Mammary epithelial cell (primary cell): ENCODE results near the gene CDC34.

ENCODE experiments used
- EZH2 ChIP-seq: IDR thresholded peaks from 2 replicates; pipeline ENCODE4 v1.6.1; 2012; ENCODE audit warnings: low read length, inconsistent platforms, borderline replicate concordance
- TF ChIP-seq, protein P1 (sequence below), 2 donors: IDR thresholded peaks in 1 of 2; conservative IDR thresholded peaks in 1 of 2; 2 replicates each; pipeline ENCODE4 v1.5.1; 2011 to 2012; ENCODE audit warnings: inconsistent platforms in 2 of 2, low read length in 2 of 2, mild to moderate bottlenecking in 2 of 2, control low read depth in 1 of 2, low read depth in 1 of 2; ENCODE audit not compliant: insufficient read depth in 1 of 2; ENCODE audit errors: extremely low read depth in 1 of 2

DNA sequence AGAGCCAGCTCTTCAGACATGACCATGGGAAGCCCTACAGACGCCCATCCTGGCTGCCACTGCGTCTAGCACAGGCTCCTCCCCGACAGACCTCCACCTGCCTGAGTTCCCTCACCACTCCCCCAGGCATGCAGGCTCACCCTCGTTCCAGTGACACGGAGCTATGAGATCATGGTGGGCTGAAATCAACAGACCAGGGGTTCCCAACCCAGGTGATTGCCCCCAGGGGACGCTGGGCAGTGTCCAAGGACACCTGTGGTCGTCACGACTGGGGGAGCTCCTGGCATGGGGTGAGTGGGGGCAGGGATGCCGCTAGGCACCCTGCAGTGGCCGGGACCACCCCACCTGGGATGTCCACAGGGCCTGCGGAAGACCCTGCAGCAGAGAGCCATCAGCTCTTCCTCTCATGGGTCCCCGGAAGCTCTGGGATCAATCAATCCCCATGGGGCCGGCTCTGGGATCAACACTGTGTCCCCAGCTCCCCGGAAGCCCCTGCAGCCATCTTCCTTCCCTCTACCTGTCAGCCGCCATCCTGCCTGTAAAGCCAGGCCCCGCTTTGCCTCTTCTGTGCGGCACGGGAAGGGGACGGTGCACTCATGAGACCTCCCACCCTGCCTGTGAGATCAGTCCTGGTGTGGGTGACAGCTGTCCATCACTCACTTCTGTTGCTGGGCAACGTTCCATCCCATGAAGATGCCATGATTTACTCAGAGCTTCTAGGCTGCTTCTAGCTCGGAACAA, 48.1 kb upstream of the CDC34 start:
- TF ChIP-seq EZH2: no peak
- TF ChIP-seq, protein P1, sequence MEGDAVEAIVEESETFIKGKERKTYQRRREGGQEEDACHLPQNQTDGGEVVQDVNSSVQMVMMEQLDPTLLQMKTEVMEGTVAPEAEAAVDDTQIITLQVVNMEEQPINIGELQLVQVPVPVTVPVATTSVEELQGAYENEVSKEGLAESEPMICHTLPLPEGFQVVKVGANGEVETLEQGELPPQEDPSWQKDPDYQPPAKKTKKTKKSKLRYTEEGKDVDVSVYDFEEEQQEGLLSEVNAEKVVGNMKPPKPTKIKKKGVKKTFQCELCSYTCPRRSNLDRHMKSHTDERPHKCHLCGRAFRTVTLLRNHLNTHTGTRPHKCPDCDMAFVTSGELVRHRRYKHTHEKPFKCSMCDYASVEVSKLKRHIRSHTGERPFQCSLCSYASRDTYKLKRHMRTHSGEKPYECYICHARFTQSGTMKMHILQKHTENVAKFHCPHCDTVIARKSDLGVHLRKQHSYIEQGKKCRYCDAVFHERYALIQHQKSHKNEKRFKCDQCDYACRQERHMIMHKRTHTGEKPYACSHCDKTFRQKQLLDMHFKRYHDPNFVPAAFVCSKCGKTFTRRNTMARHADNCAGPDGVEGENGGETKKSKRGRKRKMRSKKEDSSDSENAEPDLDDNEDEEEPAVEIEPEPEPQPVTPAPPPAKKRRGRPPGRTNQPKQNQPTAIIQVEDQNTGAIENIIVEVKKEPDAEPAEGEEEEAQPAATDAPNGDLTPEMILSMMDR (conservative IDR thresholded peaks at IDR 0.05 in 1 of 2, IDR thresholded peaks at IDR 0.05 in 1 of 2; ENCODE audit: extremely low read depth in 1 of 2, insufficient read depth in 1 of 2, low read depth in 1 of 2, low read length in 2 of 2): no peak
